Measurements from ENCODE around the gene HK2. TPM values are rescaled to one million over a fixed set of nuclear protein-coding genes. Genes with fewer than 3 reads are reported as not detected.
A peak's percentile ranks its signal among the peaks of the same experiment; 100 is the strongest.
"Not testable (repeated sequence)": the region's sequence is repeated elsewhere in the genome, so short reads cannot be mapped to it uniquely, and the experiment has no call there.

HK2 gene
- total RNA-seq, 2 experiments from 2014 or later, result 27.8 to 29.6 TPM

- no peak for DNase-seq
- no peak overlapping the region for H3K27ac Mint-ChIP-seq
- peaks cover 8% of the 10 kb centered on the region for H3K4me1 Mint-ChIP-seq
- peaks cover 6% of the 10 kb centered on the region for H3K27me3 Mint-ChIP-seq
- no peak overlapping the region for H3K4me3 Mint-ChIP-seq
- CTCF ChIA-PET, result interaction anchor here (0.8 kb wide), 1 partner anchor 15 kb away, joined by 3 read pairs; no protein-coding TSS in a partner anchor
- no peaks in the 10 kb centered on the region for H3K9me3 Mint-ChIP-seq
- POLR2A ChIA-PET, result no interaction called here
- no peaks in the 10 kb centered on the region for H3K36me3 Mint-ChIP-seq (ENCODE audit: low read depth)
These were observed 12.5 kb upstream of the HK2 start for GRCh38 chr2:74821177-74822126.

GRCh38 chr2:74822771-74823566, 11.0 kb upstream of the HK2 start:
- DNase-seq, result no peak
- H3K4me1 Mint-ChIP-seq, result peaks cover 6% of the 10 kb centered on the region
- H3K9me3 Mint-ChIP-seq, result no peaks in the 10 kb centered on the region
- H3K4me3 Mint-ChIP-seq, result no peak overlapping the region
- ChIA-PET POLR2A (no interaction called here), CTCF (interaction anchor here (1.5 to 2.0 kb wide), 2 partner anchors 14 to 17 kb away, joined by 5 read pairs; no protein-coding TSS in a partner anchor)
- H3K27ac Mint-ChIP-seq, result no peak overlapping the region
- H3K27me3 Mint-ChIP-seq, result peaks cover 10% of the 10 kb centered on the region
- H3K36me3 Mint-ChIP-seq (ENCODE audit: low read depth), result no peaks in the 10 kb centered on the region

- Mint-ChIP-seq H3K27ac (no peak overlapping the region), H3K4me1 (peaks cover 2% of the 10 kb centered on the region), H3K27me3 (peaks cover 10% of the 10 kb centered on the region), H3K9me3 (no peaks in the 10 kb centered on the region), H3K4me3 (no peak overlapping the region), H3K36me3 (ENCODE audit: low read depth) (no peaks in the 10 kb centered on the region)
- ChIA-PET CTCF (interaction anchor here (0.5 to 2.0 kb wide), 2 partner anchors 15 to 199 kb away, joined by 5 read pairs; no protein-coding TSS in a partner anchor), POLR2A (no interaction called here)
- DNase-seq, result no peak
These were observed 9.2 kb upstream of the HK2 start for GRCh38 chr2:74824679-74825078.

- CTCF ChIA-PET, result no interaction called here
- Mint-ChIP-seq H3K4me1 (peaks cover 17% of the 10 kb centered on the region), H3K27me3 (peaks cover 7% of the 10 kb centered on the region), H3K36me3 (ENCODE audit: low read depth) (no peaks in the 10 kb centered on the region), H3K27ac (no peak overlapping the region), H3K9me3 (no peaks in the 10 kb centered on the region), H3K4me3 (no peak overlapping the region)
- DNase-seq, result no peak
- POLR2A ChIA-PET, result no interaction called here
These were observed 5.4 kb upstream of the HK2 start for GRCh38 chr2:74828543-74828942.

DNA sequence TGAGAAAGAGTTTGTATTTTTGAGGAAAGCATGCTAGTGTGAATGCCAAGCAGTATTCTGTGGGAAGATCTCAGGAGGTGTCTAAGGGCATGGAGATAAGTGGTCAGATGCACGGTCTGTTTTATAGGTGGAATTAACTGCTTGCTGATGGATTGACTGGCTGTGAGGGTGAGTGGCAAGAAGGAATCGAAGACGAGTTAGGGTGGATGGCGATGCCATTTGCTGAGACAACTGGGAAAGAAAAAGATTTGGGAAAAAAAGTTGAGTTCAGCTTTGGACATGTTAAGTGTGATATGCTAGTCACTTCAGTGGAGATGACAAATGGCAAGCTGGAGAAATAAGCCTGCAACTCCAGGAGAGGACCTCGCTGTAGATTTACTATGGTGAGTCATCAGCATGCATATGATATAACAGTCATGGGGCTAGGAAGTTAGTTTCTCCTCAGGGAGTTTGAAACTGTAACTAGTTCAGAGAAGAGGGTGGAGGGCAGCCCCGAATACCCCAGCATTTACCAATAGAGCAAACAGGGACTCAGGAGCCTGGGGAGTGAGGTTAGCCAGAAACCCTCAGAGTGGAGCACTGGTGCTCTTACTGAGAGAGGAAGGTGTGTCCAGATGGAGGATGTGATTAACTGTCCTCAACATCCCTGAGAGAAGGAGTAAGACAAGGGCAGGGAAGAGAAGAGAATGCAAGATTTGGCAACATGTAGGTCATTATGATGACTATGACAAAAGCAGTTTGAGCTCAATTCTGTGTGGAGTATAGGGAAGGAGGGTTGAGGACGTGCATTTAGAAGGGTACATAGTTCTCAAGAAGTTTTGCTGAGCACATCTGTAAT, 2.0 kb upstream of the HK2 start:
- ChIA-PET POLR2A (no interaction called here), CTCF (no interaction called here)
- Mint-ChIP-seq H3K4me1 (peaks cover 33% of the 10 kb centered on the region), H3K36me3 (ENCODE audit: low read depth) (no peaks in the 10 kb centered on the region), H3K4me3 (no peak overlapping the region), H3K27me3 (peaks cover 3% of the 10 kb centered on the region), H3K27ac (no peak overlapping the region), H3K9me3 (no peaks in the 10 kb centered on the region)
- no peak for DNase-seq

- H3K4me3 Mint-ChIP-seq, result peak overlapping the region; percentile 93
- CTCF ChIA-PET, result interaction anchor here (0.6 to 2.3 kb wide), 5 partner anchors 10 to 123 kb away, joined by 3 to 12 read pairs (median 3); no protein-coding TSS in a partner anchor
- H3K27me3 Mint-ChIP-seq; POLR2A ChIA-PET; H3K9me3 Mint-ChIP-seq; H3K36me3 Mint-ChIP-seq (ENCODE audit: low read depth): not testable (repeated sequence)
- H3K27ac Mint-ChIP-seq, result peak overlapping the region; percentile 94
- peak; percentile 36 for DNase-seq
- H3K4me1 Mint-ChIP-seq, result peaks cover 54% of the 10 kb centered on the region
These were observed 386 bp downstream of the HK2 start for GRCh38 chr2:74834234-74834791.

DNA sequence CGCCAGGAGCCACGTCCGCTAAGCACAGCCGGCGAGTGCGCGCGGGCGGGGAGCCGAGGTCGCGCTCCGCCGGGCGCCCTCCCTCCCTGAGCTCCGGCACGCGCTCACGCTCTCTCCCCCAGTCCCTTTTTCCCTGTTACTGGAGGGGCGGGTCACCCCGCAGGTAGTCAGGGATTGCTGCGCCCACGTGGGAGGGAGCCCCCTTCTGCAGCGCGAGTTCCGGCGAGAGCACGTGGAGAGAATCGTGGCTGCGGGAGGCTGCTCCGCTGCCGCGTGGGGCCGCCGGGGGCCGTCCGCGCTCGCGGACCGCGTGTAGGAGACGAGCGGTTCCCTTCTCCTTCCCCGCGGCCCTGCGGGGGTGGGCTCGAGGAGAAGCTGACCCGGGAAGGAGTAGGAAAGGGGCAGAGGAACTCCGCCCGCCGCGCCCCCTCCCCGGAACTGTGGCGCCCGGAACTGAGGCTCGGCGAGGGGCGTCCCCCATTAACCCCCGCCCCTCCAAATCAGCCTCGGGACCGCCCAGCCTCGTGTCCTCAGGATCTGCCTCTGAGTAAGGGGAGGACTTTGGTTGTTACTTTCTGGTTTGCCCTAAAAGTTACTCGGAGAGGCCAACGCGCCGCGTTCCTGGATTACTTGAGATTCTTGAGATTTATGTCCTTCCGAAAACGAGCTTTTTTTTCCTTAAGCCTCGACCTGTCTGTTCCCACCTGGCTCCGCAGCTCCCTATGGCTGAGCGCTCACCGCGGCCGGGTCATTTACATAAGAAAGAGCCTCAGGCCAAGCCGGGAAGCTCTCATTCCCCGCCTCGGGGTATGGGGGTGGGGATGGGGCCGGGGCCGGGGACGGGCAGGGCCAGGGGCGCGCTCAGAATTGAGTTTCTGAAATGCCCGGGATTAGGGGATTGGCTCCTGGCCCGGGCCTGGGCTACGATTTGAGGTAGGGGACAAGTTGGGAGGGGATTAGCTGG, 1.1 kb downstream of the HK2 start:
- H3K4me1 Mint-ChIP-seq, result peaks cover 58% of the 10 kb centered on the region
- H3K27me3 Mint-ChIP-seq, result no peaks in the 10 kb centered on the region
- no peaks in the 10 kb centered on the region for H3K9me3 Mint-ChIP-seq
- H3K27ac Mint-ChIP-seq, result peak overlapping the region; percentile 94
- ChIA-PET POLR2A (no interaction called here), CTCF (interaction anchor here (0.6 to 2.3 kb wide), 7 partner anchors 9 to 124 kb away, joined by 3 to 12 read pairs (median 5); no protein-coding TSS in a partner anchor)
- H3K36me3 Mint-ChIP-seq (ENCODE audit: low read depth), result peaks cover 7% of the 10 kb centered on the region
- H3K4me3 Mint-ChIP-seq, result peak overlapping the region; percentile 93
- DNase-seq, result peak; percentile 78

- DNase-seq, result peak; percentile 15
- ChIA-PET POLR2A (no interaction called here), CTCF (interaction anchor here (0.7 to 2.5 kb wide), 13 partner anchors 9 to 104 kb away, joined by 3 to 39 read pairs (median 4); no protein-coding TSS in a partner anchor)
- Mint-ChIP-seq H3K4me1 (peaks cover 65% of the 10 kb centered on the region), H3K36me3 (ENCODE audit: low read depth) (peaks cover 10% of the 10 kb centered on the region), H3K4me3 (peak overlapping the region; percentile 93), H3K27ac (peak overlapping the region; percentile 93), H3K27me3 (no peaks in the 10 kb centered on the region), H3K9me3 (peaks cover 3% of the 10 kb centered on the region)
These were observed 2.1 kb downstream of the HK2 start for GRCh38 chr2:74835831-74836674.

DNA sequence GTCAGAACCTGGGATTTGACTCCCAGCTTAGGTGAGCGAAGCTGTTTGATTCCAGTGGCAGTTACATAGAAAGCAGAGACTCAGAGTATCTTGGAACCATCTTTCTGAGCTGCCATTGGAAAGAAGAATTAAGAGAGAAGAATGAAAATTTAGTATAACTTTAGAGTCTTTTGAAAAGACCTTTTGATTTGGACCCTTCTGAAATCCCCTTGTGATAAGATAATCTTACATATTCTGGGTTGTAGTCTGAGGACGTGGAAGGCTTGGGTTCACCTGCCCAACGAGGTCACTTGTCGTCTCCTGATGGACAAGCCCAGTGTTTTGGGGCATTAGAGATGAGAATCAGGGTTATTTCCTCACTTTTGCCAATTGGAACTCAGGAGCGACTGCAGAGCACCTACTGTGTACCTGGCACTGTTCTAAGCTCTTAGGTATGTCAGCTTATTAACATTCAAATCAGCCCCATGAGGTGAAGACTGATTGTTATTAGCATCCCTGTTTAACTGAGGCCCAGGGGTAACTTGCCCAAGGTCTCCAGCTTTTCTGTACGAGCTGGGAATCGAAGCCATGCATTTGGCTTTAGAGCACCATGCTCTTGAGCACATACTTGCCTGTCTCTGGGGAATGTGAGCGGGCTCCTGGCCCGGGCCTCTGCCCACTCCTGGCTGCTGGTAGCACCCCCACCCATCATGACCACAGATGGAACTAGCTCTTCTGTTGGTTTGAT, 2.9 kb downstream of the HK2 start:
- peaks cover 68% of the 10 kb centered on the region for H3K4me1 Mint-ChIP-seq
- peaks cover 13% of the 10 kb centered on the region for H3K36me3 Mint-ChIP-seq (ENCODE audit: low read depth)
- no peaks in the 10 kb centered on the region for H3K27me3 Mint-ChIP-seq
- DNase-seq, result no peak
- peak overlapping the region; percentile 93 for H3K27ac Mint-ChIP-seq
- peak overlapping the region; percentile 93 for H3K4me3 Mint-ChIP-seq
- ChIA-PET POLR2A (no interaction called here), CTCF (interaction anchor here (0.6 to 2.5 kb wide), 16 partner anchors 8 to 124 kb away, joined by 3 to 39 read pairs (median 3); no protein-coding TSS in a partner anchor)
- peaks cover 3% of the 10 kb centered on the region for H3K9me3 Mint-ChIP-seq

DNA sequence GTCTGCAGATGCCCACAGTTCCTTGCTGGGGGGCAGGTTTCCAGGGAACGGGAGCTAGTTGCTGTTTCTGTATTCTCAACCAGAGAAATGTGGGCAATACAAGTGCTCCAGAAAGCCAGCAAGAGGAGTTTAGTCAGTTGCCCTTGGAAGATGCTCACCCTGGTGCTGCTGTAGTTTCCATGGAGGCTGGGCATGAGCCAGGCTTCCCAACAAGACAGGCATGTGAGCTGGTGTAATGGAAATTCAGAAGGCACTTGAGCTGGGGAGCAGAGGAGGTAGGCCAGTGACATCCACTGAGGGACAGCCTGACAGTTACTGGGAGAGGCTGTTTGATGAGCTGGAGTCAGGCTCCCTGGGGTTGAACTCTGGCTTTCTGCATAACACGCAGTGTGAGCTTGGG, 7.7 kb downstream of the HK2 start:
- H3K27me3 Mint-ChIP-seq, result no peaks in the 10 kb centered on the region
- H3K4me3 Mint-ChIP-seq, result no peak overlapping the region
- ChIA-PET CTCF (interaction anchor here (1.0 kb wide), 1 partner anchor 28 kb away, joined by 4 read pairs; no protein-coding TSS in a partner anchor), POLR2A (no interaction called here)
- peak overlapping the region; percentile 93 for H3K27ac Mint-ChIP-seq
- no peak for DNase-seq
- H3K36me3 Mint-ChIP-seq (ENCODE audit: low read depth), result peaks cover 27% of the 10 kb centered on the region
- peaks cover 90% of the 10 kb centered on the region for H3K4me1 Mint-ChIP-seq
- H3K9me3 Mint-ChIP-seq, result peaks cover 3% of the 10 kb centered on the region
